ENCODE measurements around the gene KCNH2.

DNA sequence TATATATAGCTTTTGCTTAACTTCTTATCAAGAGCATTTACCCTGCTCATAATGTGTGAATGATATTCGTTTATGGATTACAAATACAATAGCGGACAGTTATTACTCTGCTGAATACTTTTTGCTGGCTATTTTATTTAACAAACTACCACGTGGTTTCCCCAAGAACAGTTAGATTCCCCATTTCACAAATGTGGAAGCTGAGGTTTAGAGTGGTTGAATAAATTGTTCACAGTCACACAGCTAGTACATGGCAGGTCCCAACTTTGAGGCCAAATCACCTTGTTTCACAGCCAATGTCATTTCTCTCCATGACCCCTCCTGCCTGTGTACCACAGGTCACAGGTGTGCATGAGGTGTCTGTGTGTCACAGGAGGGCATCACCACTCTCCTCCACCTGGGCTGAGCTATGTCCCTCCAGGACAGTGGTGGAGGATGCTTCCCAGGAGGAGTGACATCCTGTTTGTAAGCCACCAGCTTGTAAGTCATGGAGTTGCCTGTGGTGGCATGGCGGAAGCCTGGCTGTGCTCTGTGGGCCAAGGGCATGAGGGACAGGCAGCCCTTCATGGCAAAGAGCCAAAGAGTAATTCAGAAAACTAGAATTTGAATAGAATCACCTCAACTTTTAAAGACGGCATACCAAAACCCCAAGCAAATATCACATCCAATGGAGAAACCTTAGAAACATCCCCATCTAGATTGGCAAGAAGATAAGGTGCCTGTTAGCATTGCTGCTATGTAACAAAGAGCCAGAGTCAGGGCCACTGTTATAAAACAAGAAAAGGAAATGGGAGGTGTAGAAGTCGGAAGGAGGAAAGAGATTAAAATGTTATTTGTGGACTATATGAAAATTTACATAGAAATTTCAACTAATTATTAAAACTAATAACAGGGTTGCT lies 73.9 kb downstream of the KCNH2 start:
- TF ChIP-seq, protein P1, sequence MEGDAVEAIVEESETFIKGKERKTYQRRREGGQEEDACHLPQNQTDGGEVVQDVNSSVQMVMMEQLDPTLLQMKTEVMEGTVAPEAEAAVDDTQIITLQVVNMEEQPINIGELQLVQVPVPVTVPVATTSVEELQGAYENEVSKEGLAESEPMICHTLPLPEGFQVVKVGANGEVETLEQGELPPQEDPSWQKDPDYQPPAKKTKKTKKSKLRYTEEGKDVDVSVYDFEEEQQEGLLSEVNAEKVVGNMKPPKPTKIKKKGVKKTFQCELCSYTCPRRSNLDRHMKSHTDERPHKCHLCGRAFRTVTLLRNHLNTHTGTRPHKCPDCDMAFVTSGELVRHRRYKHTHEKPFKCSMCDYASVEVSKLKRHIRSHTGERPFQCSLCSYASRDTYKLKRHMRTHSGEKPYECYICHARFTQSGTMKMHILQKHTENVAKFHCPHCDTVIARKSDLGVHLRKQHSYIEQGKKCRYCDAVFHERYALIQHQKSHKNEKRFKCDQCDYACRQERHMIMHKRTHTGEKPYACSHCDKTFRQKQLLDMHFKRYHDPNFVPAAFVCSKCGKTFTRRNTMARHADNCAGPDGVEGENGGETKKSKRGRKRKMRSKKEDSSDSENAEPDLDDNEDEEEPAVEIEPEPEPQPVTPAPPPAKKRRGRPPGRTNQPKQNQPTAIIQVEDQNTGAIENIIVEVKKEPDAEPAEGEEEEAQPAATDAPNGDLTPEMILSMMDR (IDR thresholded peaks at IDR 0.05; ENCODE audit: control extremely low read depth in 1 of 3, insufficient read depth in 1 of 3, low read depth in 1 of 3, low read length in 3 of 3): no peak
- TF ChIP-seq CREB1 (IDR thresholded peaks at IDR 0.05) (no peak), NANOG (IDR thresholded peaks at IDR 0.05; ENCODE audit: insufficient read depth, low read depth, low read length, poor library complexity, severe bottlenecking) (no peak), TAF1 (IDR thresholded peaks at IDR 0.05; ENCODE audit: low read depth, low read length) (no peak), CEBPB (IDR thresholded peaks at IDR 0.05; ENCODE audit: low read depth, low read length) (no peak), RAD21 (IDR thresholded peaks at IDR 0.05 in 1 of 2, conservative IDR thresholded peaks at IDR 0.05 in 1 of 2; ENCODE audit: low read depth in 2 of 2, low read length in 2 of 2) (no peak), EZH2 (IDR thresholded peaks at IDR 0.05; ENCODE audit: low read depth, low read length, severe bottlenecking) (no peak), POLR2A (IDR thresholded peaks at IDR 0.05; ENCODE audit: control extremely low read depth in 1 of 2, low read depth in 2 of 2, low read length in 2 of 2) (no peak), TEAD4 (IDR thresholded peaks at IDR 0.05; ENCODE audit: low read depth, low read length) (no peak), USF2 (IDR thresholded peaks at IDR 0.05; ENCODE audit: low read length) (no peak), EP300 (IDR thresholded peaks at IDR 0.05; ENCODE audit: borderline replicate concordance in 1 of 2, low read depth in 2 of 2, low read length in 2 of 2) (no peak)
- TF ChIP-seq, protein P2, sequence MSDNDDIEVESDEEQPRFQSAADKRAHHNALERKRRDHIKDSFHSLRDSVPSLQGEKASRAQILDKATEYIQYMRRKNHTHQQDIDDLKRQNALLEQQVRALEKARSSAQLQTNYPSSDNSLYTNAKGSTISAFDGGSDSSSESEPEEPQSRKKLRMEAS (IDR thresholded peaks at IDR 0.05): no peak

Measured in H1 (cell line).